ENCODE results near the gene UCK2.

DNA sequence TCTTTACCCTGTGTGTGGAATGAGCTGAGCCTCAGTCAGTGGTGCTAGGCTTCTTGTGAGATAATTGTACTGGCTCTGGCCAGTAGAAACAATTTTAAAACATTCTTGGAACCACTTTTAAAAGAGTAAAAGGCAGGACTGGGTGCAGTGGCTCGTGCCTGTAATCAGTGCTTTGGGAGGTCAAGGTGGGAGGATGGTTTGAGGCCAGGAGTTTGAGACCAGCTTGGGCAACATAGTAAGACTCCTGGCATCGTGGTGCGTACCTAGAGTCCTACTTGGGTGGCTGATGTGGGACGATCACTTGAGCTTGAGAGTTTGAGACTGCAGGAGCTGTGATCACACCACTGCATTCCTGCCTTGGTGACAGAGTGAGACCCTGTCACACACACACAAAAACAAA lies 89.8 kb downstream of the UCK2 start:
- TF ChIP-seq EZH2 (IDR thresholded peaks at IDR 0.05; ENCODE audit: borderline replicate concordance, low read length) = no peak
- TF ChIP-seq, protein P1, sequence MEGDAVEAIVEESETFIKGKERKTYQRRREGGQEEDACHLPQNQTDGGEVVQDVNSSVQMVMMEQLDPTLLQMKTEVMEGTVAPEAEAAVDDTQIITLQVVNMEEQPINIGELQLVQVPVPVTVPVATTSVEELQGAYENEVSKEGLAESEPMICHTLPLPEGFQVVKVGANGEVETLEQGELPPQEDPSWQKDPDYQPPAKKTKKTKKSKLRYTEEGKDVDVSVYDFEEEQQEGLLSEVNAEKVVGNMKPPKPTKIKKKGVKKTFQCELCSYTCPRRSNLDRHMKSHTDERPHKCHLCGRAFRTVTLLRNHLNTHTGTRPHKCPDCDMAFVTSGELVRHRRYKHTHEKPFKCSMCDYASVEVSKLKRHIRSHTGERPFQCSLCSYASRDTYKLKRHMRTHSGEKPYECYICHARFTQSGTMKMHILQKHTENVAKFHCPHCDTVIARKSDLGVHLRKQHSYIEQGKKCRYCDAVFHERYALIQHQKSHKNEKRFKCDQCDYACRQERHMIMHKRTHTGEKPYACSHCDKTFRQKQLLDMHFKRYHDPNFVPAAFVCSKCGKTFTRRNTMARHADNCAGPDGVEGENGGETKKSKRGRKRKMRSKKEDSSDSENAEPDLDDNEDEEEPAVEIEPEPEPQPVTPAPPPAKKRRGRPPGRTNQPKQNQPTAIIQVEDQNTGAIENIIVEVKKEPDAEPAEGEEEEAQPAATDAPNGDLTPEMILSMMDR (IDR thresholded peaks at IDR 0.05; ENCODE audit: low read length) = no peak
